Measurements from ENCODE around the gene PLEKHM3.
"Not testable (repeated sequence)": the region's sequence is repeated elsewhere in the genome, so short reads cannot be mapped to it uniquely, and the experiment has no call there.

PLEKHM3 gene

DNA sequence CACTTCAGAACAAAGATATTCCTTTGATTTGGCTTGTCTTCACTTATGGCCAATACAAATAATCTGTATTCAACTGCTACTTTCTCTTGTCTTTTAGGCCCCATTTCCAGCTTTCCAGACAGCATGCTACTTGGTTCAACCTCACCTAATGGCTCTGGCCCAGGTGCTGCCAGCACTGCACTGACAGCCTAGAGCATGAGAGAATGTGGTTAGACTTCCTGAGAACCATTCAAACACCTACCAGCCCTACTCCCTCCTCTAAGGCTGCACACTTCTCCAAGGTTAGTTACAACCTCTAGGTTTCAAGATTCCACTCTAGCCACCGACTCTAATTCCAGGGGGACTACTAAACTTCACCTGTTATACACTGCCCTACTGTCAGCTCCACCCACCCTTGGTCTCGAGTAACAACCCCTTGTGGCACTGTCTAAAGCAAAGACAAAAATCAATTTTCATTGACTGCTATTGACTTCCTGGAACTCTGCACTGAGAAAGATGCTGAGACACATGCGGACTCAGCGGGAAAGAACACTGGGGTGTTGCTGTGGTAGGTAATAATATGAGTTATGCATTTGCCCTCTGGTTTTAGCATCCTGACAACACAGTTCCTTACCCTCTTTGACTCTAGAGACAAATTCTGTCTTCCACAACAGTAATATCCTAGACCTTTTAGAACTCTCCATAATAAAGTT lies 38.2 kb downstream of the PLEKHM3 start:
- no peak for DNase-seq

DNA sequence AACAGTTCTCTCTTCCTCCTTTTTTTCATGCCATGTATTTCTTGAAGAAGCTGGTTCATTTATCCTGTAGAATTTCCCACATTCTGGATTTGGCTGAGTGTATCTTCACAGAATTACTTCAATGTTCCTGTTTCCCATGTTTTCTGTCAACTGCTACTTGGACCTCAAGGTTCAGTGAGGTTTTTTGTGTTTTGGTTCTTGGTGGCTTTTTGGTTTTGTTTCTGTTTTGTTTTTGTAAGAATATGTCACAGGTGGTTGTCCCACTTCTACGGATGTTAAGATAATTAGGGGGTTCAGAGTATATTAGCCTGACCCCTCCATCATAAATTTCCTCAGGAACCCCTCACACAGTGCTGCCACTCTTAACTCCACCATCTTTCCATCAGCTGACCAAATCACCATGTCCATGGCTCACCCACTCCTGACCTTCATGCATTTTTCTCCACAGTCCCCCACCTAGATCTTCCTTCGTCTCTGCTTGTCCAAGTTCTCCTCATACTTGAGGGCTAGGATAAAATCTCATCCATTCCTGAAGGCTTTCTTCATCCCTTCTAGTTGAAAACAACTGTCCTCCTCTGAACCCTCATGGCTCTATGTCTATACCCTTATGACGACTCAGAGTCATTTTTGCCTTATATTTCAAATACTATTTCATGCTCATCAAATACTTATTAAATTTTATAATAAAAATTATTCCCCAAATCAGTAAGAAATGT lies 40.4 kb downstream of the PLEKHM3 start:
- no peak for DNase-seq

DNA sequence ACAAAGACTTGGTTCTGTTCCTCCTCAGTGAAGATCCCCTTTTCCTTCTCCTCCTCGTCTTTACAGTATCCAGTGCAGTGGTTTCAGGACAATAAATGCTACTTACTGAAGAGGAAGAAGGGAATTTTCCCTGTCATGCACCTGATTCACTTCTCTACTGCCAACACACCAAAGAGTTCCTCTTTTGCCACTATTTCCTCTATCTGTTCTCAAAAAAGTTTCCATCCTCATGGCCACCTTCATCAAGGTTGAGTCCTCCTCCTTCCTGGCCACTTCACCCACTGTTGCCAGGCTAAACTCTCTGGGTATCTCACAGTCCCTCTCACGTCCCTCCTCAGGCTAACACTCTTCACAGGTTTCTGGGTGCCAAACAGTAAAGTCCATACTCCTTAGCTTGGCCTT lies 41.7 kb downstream of the PLEKHM3 start:
- peak; percentile 21 for DNase-seq

DNA sequence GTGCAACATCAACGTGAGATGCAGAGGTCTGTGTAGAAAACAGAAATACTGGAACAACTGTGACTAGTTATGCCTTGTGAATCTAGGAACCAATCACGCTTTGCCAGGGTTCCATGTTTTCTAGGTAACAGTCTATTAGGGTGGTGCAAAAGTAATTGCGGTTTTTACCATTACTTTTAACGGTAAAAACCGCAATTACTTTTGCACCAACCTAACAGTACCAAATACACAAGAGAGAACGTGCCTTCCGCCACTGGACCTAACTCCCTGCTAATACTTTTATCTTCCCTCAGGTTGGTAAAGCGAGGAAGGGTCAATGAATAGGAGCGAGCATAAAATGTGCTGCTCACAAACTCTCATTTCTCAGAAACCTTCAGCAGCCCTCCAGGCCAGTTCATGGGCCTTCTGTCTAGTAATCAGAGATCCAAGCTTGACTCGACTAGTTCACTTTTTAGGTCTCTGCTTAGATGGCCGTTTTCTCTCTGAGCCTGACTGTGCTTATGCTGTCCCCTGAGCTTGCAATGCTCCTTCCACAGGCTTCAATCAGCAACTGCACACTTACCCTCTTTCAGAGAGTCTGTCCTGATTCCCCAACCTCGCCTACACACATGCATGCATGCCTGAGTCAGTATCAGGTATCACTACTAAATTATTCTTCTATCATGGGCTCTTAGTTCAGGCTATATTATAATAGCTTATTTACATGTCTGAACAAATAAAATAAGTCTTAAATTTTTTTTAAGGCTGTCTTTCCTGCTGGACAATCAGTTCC lies 47.0 kb downstream of the PLEKHM3 start:
- DNase-seq = no peak

DNA sequence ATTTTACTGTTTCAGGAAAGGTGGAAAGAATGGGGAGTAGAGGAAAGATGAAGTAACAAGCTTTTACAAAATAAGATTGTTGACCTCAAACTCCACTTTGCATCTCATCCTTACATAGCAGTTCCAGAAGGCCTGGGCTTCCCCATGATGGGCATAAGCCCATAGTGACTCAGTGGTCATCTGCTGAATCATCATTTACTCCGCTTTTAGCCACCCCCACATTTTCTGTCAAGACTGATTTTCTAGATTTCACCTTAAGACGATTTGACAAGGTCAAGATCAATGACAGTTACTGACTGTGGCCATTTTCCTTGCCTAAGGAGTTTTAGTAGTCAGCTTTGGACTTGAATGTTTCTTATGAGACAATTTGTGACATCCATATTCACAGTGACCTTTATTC lies 49.4 kb downstream of the PLEKHM3 start:
- DNase-seq = no peak

DNA sequence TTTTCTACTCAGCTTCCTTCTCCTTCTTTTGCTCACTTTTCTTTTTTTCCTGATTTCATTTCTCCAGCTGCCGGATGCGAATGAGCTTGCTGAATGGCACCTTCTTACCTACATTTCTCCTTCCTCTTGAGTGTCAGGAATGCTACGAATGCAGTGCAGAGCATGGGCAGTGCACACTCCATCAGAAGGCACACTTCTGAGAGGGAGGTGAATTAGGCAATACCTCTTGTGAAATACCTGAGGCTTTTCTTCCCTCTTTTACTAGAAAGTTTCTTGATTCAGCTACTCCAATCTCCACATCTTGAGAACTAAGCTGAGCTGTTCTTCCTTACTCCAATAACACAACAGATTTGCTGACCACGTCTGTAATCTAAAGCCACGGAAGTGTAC lies 51.1 kb downstream of the PLEKHM3 start:
- DNase-seq = peak; percentile 11

DNA sequence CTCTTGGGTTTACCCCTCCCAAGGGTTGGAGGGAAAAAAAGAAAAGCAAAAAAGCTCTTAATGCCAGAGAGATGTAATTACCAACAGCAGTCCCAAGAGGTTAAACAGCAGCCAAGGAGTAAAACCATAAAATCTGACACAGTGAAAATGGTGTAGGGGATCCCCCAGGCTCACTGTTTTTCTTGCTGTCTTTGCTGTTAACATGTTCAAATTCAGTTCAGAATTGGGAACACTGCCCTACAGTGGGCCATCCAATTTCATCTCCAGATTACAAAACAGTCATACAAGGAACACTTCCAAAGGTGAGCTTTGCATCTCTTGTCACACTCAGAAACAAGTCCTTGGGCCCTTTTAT lies 54.5 kb downstream of the PLEKHM3 start:
- DNase-seq = no peak

DNA sequence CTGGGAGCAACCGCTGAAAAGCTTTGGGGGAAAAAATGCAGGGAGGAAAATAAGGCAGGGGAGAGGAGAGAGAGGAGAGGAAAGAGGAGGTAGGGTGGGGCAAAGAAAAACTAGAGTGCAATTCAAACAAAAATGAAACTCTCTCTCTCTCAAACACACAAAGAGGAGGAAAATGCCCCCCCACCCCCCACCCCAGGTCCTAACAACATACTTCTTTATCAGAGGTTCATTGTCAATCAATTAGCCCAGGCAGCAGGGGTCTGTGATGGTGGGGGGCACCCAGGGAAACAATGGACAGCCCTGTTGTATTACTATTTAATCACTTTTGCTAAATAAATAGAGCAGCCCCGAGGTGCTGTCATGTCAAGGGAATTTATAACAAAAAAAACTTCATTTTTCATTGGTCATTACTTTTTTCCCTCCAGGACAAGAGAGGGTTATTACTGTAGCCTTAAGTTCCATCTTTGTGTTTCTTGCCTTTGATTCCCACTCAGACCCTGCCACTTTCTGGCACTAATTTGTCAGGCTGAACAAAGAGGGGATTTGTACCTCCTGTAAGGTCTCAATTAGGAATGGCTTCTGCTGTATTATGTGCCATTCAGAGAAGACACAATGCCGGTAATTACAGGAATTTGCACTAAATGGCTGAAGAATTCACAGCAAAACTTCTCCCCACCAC lies 55.0 kb downstream of the PLEKHM3 start:
- no peak for DNase-seq

DNA sequence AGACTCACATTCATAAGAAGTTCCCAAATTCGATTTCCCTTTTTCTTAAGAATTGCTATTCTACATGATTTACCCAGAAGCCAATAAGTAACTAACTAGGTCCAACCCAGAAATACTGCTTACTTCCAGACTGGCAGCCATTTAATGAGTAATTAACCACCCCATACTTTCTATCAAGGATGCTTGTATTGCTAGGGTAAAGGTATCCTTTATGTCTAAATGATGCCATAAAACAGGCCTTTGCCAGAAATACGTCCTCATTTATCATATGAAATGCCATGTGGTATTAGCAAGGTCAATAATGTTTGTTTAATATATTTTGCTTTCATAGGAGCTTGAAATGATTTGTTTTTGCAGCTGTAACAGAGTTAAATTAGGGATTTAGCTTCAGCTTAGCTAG lies 56.1 kb downstream of the PLEKHM3 start:
- DNase-seq = no peak

DNA sequence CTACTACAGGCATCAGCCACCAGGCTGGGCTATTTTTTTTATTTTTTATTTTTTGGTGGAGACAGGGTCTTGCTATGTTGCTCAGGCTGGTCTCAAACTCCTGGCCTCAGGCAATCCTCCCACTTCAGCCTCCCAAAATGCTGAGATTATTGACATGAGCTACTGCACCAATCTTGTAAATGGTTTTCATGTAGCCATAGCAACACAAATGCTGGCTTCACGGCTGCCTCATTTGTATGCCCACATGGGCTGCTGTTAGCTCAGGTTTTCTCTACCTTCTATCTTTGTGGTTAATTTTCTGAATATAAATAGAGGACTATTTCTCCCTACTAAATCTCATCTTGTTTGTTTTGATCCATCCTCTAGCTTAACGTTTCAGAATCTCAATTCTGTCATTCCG lies 58.2 kb downstream of the PLEKHM3 start:
- DNase-seq = no peak

DNA sequence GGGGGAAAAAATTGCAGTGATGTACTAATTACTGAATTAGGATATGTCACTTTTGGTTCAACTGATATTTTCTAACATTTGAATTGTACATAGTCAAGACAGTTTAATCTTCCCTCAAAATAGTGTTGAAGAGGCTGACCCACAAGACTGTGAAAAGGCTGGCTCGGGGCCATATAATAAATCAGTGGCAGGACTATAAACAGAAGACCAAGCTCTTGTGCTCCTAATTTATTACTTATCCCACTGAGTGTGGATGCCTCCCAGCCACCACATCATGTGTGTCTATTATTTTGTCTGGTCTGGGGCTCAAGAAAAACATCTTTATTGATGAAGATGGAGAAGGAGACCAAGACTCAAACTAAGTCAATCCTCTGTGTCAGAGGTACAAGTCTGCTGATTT lies 64.4 kb downstream of the PLEKHM3 start:
- no peak for DNase-seq

DNA sequence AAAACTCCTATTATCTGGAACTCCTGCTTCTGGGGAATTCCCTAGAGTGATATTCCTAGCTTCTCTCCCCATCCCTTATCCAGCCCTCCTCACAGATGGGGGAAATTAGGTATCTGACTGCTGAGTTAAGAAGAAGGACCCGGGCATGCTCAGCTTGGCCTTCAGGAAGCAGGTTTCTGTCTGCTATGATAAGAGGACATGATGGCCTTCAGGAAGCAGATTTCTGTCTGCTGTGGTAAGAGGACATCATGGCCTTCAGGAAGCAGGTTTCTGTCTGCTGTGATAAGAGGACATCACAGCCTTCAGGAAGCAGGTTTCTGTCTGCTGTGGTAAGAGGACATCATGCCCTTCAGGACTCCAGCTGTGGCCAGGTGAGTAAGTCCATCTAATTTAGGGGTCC lies 65.2 kb downstream of the PLEKHM3 start:
- DNase-seq = peak; percentile 79

DNA sequence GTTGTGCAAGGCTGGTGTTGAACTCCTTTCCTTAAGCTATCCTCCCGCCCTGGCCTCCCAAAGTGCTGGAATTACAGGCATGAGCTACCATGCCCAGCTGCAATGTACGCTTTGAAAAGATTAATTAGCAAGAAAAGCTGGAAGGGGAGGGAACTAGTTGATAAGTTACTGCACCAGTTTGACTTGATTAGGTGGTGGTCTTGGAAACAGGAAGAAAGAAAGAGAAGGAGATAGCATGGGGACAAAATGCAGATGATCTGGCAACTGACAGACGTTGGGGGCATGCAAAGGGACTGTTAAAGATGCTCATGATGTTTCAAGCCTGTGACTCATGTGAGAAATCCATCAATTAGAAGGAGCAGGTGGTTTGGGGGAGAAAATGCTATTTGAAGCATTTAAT lies 68.6 kb downstream of the PLEKHM3 start:
- no peak for DNase-seq

DNA sequence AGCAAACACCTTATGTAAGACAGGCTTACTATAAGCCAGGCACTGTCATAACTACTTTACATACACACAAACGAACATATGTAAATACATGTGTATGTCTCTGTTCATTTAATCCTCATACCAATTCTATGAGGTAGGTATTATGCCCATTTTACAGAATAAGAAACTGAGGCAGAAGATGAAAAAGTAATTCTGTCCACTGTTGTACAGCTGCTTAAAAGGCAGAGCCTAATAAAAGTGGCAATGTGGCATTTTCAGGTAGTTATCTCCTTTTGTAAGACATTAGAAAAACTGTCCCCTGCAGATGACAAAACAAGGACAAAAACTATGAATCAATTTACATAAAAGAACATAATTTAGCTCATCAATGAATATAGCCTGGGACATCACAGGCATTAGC lies 69.9 kb downstream of the PLEKHM3 start:
- DNase-seq = no peak

DNA sequence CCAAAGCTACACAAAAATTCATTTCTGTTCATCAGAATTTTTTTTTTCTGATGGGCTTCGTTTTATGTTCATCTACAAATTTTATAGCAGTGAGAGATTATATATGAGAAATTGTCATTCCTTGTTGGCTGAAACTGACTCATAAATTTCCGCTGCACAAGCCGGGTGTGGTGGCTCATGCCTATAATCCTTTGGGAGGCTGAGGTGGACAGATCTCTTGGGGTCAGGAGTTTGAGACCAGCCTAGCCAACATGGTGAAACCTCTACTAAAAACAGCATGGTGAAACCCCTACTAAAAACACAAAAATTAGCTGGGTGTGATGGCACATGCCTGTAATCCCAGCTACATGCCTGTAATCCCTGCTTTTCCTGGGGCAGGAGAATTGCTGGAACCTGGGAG lies 72.0 kb downstream of the PLEKHM3 start:
- no peak for DNase-seq

DNA sequence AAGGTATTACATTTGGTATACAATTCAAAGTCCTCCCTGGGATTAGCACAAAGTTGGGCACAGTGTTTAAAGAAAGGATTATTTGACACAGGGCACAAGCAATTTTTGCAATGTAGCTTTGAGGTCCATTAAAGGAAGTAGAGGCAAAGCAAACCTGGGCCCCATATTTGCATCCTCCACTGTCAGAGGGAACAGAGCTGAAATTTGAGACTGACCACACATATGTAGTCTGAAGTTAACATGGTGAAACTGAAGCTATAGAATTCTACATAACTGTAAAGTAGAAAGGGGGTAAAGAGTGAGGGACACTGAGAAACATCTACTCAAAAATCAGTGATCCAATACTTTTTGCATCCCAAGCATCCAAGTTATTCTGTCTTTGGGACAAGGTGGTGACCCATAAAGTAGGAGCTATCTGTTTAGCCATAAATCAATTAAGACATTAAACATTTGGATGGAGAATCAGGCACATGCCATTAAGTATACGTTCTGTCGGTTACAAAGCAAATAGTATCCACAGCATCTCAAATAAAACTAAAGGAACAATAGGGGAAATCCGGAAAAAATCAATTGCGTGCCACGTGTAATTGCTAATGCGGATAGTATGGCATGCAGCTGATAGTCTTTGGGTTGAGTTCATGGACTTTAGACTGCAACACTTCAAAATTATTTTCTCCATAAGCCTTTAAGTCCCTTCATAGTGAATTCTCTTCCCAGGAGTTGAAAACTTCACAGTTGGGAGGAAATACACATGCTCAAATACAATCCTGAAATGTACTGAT lies 72.6 kb downstream of the PLEKHM3 start:
- no peak for DNase-seq

DNA sequence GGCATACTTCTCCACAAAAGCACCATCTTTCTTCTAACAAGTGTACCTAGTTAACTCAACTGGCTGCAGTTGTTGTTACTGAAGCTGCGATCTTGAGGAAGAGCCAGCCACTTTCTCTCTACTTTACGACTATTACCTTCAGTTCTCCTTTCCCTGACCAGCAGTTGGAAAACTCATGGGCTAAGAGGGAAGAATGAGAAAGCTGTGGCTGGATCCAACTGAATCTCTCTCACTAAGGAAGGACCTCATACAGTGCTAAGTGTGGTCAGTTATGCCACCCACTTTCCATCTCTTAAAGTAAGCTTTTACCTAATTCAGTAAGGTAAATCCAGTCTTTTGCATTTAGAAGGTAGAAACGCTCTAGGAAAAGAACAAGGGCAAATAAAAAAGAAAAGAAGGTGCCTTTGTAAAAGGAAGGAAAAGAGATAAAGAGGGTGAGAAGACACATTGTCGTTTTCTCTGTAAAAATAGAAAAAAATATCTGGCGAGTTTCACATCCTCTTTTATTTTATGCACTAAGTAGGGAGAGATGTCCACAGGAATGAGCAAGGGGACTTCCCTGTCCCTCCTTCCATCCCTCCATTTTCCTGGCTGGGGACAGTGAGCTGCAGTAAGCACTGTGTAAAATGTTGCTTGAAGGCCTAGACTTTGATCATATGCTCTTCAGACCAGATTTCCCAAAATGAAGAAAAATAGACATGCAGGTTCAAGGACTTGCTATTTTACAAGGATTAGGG lies 73.4 kb downstream of the PLEKHM3 start:
- DNase-seq = no peak

DNA sequence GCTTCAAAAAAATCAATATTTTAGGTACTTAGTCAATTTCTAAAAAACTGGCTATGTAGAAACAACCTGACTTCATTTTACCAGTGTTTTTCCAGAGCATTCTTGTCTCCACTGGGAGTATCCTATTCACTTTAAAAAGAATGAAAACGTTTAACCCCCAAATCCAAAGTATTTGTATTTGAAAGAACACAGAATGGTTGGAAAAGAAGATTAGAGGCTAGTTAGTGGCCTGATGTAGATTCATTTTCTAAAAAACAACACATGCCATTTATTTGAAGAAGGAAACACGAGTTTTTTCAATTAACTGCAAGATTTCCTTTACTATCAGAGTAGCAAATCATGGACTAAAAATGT lies 74.6 kb downstream of the PLEKHM3 start:
- no peak for DNase-seq

DNA sequence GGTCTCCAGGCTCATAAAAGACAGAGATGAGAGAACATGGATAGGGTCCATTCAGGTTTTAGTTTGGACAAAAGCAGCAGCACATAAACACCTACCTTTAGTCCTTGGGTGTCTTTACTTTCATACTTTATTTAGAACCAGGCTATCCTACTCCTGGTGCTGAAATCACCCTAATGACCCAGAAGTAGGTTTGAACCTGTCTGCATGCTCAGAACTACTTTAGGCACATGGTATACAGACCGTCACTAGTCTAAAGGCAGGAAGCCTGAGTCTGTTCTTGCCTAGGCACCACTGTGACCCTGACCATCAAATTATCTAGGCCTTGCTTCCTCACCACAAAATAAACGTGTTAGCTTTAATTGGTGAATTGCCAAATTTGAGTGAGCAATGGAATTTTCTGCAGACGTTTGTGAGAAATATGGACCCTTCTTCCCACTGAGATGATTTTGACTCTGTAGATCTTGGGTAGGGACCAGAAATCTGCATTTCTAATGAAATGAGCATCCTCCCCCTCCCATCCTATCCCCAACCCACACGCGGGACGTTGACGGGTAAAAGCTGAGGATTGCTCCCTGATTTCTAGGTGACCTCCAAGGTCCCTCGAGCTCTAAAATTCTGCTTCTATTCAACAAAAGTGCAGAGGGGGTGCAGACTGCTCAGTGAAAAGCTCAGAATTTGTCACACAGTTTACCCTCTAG lies 75.1 kb downstream of the PLEKHM3 start:
- no peak for DNase-seq

DNA sequence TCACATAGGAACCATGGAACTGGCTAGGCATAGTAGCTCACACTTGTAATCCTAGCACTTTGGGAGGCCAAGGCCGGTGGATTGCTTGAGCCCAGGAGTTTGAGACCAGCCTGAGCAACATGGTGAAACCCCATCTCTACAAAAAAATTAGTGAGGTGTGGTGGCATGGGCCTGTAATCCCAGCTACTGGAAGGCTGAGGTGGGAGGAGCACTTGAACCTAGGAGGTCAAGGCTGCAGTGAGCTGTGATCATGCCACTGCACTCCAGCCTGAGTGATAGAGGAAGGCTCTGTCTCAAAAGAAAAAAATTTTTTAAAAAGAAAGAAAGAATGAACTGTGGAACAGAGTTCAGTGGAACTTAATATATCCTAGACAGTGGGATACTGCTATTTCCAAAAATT lies 76.1 kb downstream of the PLEKHM3 start:
- DNase-seq = not testable (repeated sequence)

DNA sequence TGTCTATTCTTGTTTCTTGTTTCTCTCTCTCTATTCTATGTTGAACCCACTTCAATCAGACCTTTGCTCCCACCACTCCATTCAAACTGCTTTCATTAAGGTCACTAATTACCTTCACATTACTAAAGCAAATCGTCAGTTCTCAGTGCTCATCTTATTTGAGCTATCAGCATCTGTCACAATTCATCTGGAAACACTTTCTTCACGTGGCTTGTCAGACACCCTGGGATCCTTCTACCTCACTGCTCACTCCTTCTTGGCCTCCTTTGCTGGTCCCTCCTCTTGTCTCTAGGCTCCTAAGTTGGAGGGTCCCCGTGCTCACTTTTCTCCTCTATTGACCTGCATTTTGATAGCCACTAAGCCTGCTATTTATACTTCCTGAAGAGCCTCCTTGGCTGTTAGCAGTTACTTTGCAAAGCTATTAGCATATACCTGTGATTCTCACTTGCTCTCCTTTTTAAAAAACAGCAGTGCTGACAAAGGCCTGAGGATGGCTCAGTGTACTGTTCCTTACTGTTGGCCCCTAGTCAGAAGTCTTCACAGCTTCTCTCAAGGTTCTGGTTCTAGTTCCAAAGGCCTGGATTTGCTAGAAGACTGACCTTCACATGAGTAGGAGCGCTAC lies 80.2 kb downstream of the PLEKHM3 start:
- DNase-seq = no peak

Data from OCI-M1 (cell line).